ENCODE data around the gene TOX2. TPM values are rescaled to one million over a fixed set of nuclear protein-coding genes. Genes with fewer than 3 reads are reported as not detected.

The TOX2 gene
- polyA plus RNA-seq, 3 donors = 0.39 to 0.56 (median 0.47) TPM

GRCh38 chr20:44118185-44119033, 203.8 kb downstream of the TOX2 start:
- peaks cover 3 to 15% of the 10 kb centered on the region in 2 donors for H3K27me3 ChIP-seq (ENCODE audit: control insufficient read depth in 2 of 2, insufficient read depth in 2 of 2, low read length in 2 of 2)
- peaks cover 0 to 10% (median 2%) of the 10 kb centered on the region in 7 donors for H3K9me3 Mint-ChIP-seq
- H3K79me2 ChIP-seq (ENCODE audit: insufficient read depth, low read length) = no peaks in the 10 kb centered on the region
- no peak overlapping the region for H3K4me3 ChIP-seq (replicated peaks in 1 of 3; ENCODE audit: low read depth in 2 of 3, low read length in 3 of 3)
- no peak overlapping the region for H3K4me2 ChIP-seq (replicated peaks; ENCODE audit: extremely low read depth, low read length, poor library complexity, severe bottlenecking)
- WGBS (ENCODE audit: insufficient coverage) = 89% methylated on average over 6 of the region's 9 CpGs
- intact Hi-C loops (cut with micrococcal nuclease) = loop anchor here in 1 of 2 donors (10.0 kb wide), 1 partner anchor 66 kb away; the partner anchor contains the start of gene JPH2
- no peak overlapping the region for H2AFZ ChIP-seq (ENCODE audit: insufficient read depth, low read depth, low read length, poor library complexity, severe bottlenecking)
- H3K27ac ChIP-seq (ENCODE audit: low read depth in 1 of 2, low read length in 2 of 2) = no peak overlapping the region
- H3K36me3 ChIP-seq (replicated peaks in 1 of 2; ENCODE audit: control insufficient read depth in 1 of 2, insufficient read depth in 2 of 2, low read length in 2 of 2) = no peaks in the 10 kb centered on the region
- H3K4me3 Mint-ChIP-seq = no peak overlapping the region
- H3K9me3 ChIP-seq (replicated peaks in 1 of 2; ENCODE audit: control insufficient read depth in 1 of 2, insufficient read depth in 1 of 2, low read length in 2 of 2) = no peaks in the 10 kb centered on the region
- no peak overlapping the region for H3K9ac ChIP-seq (ENCODE audit: insufficient read depth, low read length, poor library complexity, severe bottlenecking)
- DNase-seq = no peak
- no peaks in the 10 kb centered on the region for H3K4me1 ChIP-seq (ENCODE audit: control insufficient read depth in 1 of 2, insufficient read depth in 2 of 2, low read length in 2 of 2)
- H3K36me3 Mint-ChIP-seq = no peaks in the 10 kb centered on the region
- no peak overlapping the region for H3K27ac Mint-ChIP-seq
- H3K4me1 Mint-ChIP-seq = no peaks in the 10 kb centered on the region
- no peaks in the 10 kb centered on the region for H4K20me1 ChIP-seq (ENCODE audit: insufficient read depth, low read length)
- no peak for TF ChIP-seq CTCF (IDR thresholded peaks at IDR 0.05)
- H3K27me3 Mint-ChIP-seq (ENCODE audit: low read depth in 3 of 3) = peaks cover 22 to 35% (median 28%) of the 10 kb centered on the region in 3 donors

Small RNAs within 50 kb of the gene (small RNA-seq; reads per million reads assigned to genes)
- gene RN7SL443P (ENCODE audit: insufficient read length, low read depth) = not detected

Other genes starting within 250 kb of the TOX2 start
- gene MYBL2, start 247.7 kb upstream of the TOX2 start, polyA plus RNA-seq = under 1 TPM in 2 of 3 donors, not detected in 1; 0.08 to 0.10 TPM
- not detected for gene GTSF1L, start 187.8 kb upstream of the TOX2 start, polyA plus RNA-seq